ENCODE results near the gene RHCG.
"Not testable (repeated sequence)": the region's sequence is repeated elsewhere in the genome, so short reads cannot be mapped to it uniquely, and the experiment has no call there.

RHCG gene

DNA sequence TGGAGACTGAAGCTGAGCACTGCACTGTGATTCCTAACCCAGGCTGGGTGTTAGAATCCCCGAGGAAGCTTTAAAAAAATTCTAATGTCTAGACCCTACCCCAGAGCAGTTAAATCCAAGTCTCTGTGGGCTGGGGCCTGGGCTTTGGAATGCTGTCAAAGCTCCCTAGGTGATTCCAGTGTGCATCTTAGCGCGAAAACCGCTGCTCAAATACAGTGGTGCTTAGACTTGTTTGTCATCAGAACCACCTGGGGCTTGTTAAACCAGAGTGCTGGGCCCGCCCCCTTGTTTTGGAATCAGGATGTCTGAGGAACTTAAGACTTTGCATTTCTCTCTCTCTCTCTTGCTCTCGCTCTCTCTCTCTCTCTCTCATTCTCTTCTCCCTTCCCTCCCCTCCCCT lies 20.7 kb downstream of the RHCG start:
- peak; percentile 30 for DNase-seq

- peak; percentile 47 for DNase-seq
Observed at GRCh38 chr15:89472785-89473256, 23.6 kb downstream of the RHCG start.

DNA sequence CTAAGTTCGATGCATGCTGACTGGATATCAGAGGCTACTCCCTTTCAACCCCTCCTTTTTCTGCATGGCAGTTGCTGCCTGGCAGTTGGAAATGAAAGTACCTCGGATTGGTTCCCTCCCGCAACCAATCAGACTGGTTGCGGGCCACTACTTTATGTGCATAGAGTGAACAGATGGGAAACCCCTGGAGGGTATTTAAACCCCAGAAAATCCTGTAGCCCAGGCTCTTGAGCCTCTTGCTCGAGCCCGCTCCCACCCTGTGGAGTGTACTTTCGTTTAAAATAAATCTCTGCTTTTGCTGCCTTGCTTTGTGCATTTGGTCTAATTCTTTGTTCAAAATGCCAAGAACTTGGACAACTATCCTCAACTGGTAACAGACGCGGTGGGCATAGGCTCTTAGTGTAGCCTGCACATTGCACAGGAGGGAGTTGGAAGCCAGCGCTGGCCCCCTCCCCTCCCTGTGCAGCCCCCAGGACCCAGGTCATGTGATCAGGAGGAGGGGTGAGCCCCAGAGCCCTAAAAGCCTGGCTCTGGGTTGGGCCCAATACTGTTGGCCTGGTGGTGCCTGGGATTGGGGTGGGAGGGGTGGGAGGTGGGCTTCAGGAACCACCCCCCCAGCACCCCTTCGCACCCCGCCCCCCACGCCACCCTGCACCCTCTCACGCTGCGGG lies 26.8 kb downstream of the RHCG start:
- peak; percentile 38 for DNase-seq

GRCh38 chr15:89468813-89469212 lies 27.6 kb downstream of the RHCG start:
- DNase-seq = not testable (repeated sequence)

DNA sequence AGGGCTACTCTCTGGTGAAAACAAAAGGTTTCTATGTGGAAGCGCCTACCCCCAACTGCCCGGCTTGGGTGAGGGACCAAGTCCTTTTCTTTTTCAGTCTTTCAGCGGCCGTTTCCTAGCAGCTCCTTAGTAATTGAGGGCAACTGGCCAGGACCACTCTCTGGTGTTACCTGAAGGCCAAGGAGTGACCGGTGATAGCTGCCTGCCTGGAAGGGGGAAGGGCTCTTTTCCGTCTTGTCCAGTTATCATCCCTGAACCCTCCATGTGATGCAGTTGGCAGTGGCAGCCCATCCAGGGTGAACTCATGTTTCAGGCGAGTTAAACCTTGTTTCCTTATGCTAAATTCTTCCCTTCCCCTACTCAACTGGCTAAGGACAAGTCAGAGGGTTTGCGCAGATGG lies 33.3 kb downstream of the RHCG start:
- no peak for DNase-seq

DNA sequence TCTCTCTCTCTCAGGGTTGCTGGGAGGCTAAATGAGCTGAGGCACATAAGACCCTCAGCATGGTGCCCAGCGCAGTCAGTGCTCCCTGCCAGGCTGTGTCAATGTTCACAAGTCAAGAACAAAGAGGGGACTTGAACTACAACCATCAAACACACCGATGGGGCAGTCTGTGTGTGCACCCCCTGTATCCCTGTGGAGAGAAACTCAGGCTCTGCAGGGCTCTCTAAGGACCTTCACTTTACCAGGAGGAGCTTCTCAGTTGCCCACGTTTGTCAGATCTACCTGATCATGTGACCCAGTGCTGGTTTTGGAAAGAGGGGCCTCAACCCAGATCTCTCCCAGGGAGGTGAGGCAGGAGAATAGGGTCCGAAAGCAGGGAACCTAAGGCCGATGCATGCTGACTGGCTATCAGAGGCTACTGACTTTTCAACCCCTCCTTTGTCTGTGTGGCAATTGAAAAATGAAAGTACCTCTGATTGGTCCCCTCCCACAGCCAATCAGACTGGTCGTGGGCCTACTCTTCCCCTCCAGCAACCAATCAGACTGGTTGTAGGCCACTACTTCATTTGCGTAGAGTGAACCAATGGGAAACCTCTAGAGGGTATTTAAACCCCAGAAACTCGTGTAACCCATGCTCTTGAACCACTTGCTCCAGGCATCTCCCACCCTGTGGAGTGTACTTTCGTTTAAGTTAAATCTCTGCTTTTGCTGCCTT lies 34.0 kb downstream of the RHCG start:
- no peak for DNase-seq

DNA sequence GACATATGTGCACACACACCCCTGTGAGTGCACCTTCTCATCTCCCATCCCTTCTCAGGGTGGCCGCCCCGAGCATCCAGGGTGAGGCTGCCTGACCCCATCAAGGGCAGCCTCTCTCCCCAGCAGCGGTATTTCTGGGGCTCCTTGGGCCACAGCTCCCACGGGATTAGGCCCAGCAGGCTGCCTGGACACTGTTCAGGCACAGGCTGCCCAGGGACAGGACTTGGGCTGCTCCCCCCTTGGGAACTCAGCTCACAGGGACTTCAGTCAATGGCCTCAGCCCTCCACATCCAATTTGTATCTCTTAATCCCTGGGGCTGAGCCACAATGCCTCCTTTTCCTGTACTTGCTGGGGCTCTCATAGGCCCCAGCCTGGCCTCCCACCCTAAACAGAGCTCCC lies 35.0 kb downstream of the RHCG start:
- no peak for DNase-seq

- no peak for DNase-seq
Observed at GRCh38 chr15:89460048-89460447, 36.3 kb downstream of the RHCG start.

DNA sequence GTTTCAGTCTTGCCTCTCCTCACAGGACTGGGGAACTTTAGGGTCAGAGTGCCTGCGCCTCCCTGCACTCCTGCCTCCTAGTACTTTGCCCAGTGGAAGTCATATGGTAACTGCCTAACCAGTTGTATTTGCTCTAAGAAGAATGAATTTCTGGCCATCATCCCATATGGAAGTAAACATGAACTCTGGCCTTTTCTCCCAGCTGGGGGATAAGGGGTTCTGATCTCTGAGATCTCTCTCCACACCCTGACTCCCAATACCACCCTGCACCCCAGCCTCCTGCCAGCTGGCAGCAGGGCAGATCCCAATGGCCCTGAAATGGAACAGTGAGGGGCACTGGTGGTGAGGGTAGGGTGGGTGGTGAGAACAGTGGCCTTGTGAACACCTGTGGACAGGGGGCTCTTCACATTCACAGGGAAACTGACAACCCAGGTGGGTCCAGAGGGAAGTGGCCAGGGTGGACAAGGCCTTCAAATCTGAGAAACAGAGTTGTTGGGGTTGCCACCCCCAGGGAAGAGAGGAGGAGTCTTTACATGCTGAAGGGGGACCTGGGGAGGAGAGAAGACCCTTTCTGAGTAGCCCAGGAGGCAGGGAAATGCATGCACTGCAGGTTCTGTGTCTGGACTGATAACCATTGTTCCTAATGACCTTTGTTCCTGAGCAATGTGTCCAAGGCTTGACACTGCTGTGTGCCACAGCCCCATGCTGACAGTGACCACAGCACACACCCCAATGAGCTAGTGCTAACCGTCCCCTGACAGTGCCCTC lies 36.9 kb downstream of the RHCG start:
- no peak for DNase-seq

DNA sequence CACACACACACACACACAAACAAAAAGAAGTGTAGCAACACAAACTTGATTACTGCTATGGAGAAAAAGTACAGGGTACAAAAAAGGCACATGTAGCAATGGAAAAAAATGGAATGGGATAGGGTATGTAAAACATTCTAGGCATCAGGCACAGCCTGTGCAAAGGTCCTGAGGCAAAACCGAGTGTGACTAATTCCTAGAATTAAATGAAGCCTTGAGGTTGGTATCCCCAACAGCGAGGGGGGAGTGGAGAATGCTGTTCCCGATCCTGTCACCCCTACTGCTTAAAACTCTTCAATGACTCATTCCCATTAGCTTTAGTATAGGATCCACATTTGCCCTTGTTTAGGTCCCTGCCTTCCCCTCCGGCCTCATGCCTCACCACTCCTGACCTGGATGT lies 37.9 kb downstream of the RHCG start:
- no peak for DNase-seq

DNA sequence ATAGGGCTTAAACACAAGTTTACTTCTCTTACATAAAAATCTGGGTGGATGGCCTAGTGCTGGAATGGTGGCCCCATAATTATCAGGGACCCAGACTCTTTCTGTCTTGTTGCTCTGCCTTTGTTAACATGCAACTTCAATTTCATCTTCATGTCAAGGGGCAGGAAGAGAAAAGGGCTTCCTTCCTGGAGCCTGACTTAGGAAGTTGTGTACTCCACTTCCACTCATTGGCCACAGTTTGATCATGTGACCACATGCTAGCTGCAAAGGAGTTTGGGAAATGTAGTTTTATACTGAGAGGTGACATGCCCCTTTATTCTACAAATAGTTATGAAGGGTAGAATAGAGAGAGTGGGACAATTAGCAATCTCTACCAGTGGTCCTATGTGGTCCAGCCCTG lies 39.3 kb downstream of the RHCG start:
- DNase-seq = peak; percentile 6

DNA sequence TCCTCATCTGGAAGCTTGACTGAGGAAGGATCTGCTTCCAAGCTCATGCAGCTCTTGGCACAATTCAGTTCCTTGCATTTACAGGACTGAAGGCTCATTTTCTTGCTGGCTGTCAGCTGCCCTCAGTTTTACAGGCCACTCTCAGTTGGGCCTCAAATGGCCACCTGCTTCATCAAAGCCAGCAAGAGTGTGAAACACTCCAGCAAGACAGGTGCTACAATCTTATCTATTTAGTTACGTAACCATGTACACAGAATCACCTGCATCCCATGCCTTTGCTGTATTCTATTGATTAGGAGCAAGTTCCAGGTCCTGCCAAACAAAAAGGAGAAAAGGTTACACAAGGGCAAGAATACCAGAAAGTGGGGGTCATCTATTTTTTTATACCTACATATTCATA lies 40.8 kb downstream of the RHCG start:
- DNase-seq = no peak

DNA sequence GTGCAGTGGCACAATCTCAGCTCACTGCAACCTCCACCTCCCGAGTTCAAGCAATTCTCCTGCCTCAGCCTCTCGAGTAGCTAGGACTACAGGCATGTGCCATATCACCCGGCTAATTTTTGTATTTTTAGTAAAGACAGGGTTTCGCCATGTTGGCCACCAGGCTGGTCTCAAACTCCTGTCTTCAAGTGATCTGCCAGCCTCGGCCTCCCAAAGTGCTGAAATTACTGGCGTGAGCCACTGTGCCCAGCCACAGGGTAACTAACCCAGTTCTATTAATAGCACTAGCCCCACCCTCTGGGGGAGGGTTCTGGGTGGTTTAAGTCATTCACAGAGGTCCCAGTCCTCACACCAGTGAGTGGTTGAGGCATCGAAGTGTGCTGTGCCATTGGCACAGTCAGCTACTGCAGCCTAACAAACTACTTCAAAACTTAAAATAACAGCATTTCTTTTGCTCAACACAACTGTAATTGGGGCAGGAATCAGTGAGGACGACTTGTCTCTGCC lies 44.0 kb downstream of the RHCG start:
- DNase-seq = no peak

DNA sequence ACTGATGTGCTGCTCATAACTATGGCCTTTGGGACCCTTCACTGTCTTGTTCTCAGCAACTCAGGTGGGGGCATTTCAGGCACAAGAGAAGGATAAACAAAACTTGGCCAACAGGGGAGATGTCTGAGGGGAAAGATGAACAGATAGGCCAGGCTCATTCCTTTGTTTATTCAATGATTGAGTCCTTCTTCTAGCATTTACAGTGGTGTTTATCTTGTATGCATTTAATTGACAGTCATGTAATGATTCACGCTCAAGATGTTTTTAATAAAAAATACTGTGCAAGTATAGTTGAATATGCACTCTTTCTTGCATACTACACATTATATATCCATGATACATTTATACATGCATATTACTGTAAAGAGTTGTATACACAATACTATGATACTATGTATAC lies 44.5 kb downstream of the RHCG start:
- DNase-seq = no peak

DNA sequence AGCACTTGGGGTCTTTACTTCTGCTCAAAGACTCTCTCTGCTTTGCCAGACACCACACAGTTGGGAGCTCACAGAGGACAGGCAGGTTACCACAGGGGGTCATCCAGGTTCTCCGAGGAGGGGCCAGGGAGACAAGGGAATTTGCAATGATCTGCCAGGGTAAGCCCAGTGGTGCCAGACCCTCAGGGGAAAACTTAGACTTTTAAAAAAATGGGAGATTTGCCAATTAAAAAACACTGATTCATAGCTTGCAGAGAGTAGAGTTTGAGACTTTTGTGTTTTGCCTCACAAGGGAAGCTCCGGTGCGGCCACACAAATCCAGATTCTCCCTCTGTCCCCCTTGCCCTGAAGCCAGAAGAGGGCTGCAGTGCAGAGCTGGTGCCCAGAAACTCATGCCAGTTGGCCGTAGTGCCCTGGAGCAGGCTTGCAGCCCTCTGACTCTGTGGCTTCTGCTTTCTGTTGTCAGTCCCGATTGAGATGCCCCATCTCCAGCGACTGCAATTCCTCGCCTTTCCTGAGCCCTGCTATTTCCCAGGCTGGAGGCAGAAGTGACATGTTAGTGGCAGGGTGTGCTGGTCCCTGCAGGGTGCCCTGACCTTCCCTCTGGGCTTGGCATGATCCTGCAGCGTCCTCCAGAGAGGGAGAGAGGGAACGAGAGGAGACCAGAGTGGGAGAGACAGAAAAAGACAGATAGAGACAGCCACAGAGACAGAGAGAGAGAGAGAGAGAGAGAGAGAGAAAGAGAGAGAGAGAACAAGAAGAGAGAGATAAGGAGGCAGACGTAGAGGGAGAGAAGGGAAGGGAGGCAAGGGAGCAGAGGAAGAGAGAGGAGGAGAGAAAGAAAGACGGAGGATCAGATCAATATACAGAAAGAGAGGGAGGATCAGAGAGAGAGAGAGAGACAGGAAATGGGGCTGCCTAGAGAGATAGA lies 46.0 kb downstream of the RHCG start:
- DNase-seq = no peak

GRCh38 chr15:89448825-89449224 lies 47.6 kb downstream of the RHCG start:
- DNase-seq = no peak

DNA sequence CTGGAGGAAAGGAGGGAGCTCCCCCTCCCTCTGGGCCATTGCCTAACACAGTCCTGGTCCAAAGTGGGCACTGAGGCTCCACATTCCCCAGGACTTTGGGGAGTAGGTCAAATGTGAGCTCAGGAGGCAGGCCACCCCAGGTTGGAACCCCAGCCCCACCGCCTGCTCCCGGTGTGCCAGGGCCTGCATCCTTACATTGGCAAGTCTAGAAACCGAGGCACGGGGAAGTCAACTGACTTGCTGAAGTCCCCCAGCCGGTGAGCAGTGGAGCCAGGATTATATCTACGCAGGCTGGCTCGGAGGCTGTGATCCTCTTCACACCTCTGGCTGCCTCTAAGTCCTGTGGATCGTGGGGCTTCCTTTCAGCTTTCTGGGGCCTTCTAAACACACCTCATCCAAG lies 48.7 kb downstream of the RHCG start:
- no peak for DNase-seq

- DNase-seq = no peak
Observed at GRCh38 chr15:89446255-89446891, 50.0 kb downstream of the RHCG start.

DNA sequence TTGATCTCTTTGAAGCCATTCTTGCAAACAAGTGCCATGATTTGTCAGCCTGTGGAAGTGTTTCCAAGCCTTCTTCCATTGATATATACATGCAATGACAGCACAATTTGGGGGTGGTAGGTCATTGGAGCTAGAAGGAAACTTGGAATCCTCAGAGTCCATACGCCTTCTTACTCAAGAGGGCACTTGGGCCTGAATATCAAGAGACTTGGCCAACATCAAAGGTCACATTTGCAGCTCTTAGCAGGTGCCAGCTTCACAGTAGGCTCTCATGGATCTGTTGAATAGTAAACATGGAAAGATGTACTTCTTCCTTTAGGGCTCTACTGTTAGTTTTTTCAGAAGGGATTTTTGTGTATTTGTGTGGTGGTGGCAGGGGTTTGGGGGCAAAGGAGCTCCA lies 50.9 kb downstream of the RHCG start:
- no peak for DNase-seq

- peak; percentile 62 for DNase-seq
Observed at GRCh38 chr15:89444241-89445225, 51.9 kb downstream of the RHCG start.

DNA sequence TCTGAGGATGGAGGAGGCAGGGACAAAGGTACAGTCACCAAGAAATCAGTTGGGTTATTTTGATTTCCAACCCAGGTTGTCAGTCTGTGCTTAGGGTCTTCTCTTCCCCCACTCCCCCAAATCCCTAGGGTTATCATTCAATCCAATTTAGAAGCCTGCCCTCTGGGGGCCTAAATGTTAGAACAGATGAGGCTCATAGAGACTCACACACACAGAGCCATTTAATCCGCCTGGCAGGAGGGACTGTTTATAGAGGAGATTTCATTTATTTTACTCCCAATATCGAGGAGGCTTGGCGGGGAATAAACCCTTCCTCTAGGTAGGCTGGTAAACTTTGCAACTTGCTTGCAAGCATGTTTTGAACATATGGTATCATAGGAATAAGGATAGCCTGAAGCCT lies 52.8 kb downstream of the RHCG start:
- DNase-seq = peak; percentile 52
